T-helper 22 cell (primary cell): ENCODE data around the gene CLDN8.

Experiments used
- DNase-seq: peaks from one replicate; pipeline ENCODE4 v3.0.0-alpha.2; 2020; ENCODE audit warnings: low read depth

CLDN8 gene

DNA sequence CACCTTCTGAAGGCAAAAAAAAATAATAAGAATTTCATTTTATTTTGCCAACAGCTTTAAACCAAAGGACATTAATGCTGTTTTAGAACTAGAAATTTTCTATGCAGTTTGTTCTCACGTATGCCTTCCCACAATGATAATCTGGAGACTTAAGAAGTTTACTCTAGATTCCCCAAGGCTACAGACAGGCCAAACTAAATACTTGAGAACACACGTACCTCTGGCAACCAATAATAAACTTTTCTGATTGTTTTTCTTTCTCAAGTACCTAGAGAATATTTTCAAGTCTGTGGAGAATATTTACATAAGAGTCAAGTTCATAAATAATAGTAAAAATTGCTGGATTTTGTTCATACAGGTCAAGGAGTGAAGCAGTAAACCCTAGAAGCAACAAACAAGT lies 15.9 kb downstream of the CLDN8 start:
- no peak for DNase-seq

DNA sequence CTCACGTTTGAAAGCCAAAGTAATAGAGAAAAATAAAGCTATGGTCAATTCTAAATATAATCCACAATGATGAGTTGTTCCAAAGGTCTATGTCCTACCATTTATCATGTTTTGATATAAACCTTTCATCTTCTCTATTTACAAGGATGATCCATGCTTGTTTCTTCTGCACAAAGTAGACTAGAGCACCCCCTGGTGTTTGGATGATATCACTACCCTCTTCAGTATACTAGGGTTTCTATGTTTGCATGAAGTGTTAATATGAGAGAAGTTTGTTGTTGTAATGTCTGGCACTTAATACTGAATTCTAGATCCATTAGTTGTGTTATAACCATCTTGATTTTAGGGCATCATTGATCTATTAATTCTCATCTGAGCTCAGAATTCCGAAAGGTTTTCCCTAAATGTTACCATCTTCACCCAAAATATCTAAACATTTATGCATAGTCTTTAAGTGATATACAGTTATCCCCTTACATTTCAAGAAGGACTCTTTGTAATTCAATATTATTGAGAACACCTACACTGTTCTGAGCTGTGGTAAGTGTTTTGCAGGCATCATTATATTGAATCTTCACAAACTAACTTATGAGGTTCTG lies 21.1 kb downstream of the CLDN8 start:
- DNase-seq: no peak

DNA sequence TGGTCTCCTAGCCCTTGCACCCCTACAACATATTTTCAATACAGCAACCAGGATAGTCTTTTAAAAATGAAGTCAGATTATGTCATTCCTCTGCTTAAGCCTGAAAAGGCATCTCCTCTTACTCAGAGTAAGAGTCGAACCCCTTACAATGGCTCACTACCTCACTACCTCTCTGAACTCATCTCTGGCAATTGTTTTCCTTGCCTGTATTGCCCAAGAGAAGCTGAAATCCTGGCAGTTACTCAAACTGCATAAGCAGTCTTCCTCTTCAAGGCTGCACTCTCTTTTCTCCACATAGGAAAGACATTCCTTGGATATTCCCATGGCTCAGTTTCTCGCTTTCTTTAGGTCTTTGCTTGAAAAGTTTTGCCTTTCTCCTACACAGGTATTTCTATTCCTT lies 22.7 kb downstream of the CLDN8 start:
- no peak for DNase-seq

DNA sequence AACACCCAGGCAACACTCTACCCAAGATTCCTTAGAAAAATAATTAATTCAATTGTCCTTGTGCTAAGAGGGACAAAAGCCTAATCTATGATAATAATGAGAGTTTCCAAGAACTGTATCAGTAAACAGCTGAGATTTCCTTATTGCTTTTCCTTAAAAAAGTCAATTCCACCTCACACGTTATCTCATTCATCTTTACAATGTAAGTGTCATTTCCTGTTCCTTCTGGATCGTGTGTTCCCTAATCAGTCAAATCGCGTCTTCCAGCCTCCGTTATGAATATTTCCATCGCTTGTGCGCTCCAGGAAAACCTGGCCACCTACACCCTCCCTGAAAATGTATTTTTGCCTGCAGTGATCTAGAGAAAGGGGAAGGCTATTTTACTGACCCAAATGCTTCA lies 25.3 kb downstream of the CLDN8 start:
- DNase-seq: no peak

DNA sequence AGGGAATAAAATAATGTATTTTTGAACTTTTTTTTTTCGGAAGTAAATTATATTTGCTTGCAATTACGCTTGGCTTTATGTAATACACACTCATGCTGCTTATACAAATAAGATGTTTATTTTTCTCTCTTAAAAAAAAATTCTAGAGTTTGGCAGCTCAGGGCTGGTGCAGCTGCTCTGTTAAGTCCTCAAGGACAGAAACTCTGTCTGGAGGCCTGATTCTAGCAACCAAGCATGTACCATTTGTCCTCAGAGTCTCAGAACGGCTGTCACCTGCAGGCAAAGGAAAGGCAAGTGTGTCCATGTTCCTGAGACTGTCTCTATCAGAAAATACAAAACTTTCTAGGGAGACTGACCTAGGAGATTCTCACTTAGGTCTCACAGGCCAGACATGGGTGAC lies 26.1 kb downstream of the CLDN8 start:
- DNase-seq: no peak

DNA sequence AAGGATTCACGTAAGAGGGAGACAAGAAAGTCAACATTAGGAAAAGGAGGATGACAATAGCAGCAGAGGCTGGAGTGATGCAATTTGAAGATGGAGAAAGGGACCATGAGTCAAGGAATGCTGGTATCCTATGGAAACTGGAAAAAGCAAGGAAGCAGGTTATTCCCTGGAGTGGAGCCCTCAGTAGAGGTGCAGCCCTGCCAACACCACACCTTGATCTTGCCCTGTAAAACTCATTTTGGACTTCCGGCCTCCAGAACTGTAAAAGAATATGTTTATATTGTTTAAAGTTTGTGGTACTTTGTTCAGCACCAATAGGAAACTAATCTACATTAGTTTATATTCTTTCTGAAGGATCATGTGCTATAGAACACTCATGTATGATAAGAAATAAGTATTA lies 29.7 kb downstream of the CLDN8 start:
- DNase-seq: no peak

DNA sequence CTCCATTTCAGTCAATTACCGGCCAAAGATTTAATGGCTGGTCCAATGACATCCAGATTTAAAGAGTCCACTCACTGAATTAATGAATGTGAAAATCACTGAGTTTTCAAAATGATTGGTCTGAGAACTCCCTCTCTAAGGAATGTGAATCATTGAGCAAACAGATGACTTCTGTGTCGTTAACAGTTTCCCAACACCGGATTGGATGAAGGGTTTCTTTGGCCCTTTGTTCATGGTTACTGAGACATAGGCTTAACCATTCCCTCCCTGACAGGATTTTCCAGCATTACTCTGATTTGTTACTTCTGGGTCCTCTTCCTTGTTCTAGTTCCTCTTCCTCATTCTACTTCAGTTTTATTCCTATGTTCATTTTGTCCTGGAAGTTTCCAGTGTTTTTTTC lies 47.8 kb downstream of the CLDN8 start:
- DNase-seq: no peak

DNA sequence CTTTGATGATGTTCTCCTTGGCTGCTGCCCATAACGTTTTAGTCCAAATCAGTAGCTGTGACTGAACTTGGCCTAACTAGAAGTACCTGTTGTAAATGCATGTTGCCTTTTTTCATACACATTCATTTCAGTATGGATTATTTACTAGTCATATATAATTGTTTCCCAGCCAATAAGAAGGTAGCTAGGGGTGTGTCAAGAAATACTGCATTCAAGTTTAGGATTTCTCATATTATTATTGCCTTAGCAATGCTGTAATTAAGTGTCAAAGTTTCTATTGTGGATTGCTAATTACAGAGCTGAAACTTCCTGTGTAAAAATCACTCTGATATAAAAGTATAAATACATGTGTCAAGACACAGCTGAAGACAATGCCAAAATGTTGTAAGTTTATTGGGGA lies 49.2 kb downstream of the CLDN8 start, which contains the start of gene CLDN17:
Gene CLDN17 (minus strand): TSS at position 101 of the 400 bp plus-strand sequence. CDS start 188 bp downstream, outside the sequence.
- no peak for DNase-seq

DNA sequence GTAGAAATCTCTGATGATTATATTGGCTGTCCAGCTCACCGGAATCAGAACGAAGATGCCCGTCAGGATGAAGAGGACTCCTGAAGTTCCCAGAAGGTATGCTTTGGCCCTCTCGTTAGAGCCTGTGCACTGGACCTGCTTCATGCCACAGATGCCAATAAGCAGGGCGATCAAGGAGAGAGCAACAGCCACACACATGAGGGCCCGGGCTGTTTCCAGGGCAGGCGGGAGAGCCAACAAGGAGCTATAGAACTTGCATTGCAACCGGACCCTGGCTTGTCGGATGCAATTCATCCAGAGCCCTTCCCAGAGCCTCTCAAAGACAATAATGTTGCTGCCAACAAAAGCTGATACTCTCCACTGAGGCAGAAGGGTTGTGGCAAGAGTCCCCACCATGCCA lies 49.7 kb downstream of the CLDN8 start:
- no peak for DNase-seq

DNA sequence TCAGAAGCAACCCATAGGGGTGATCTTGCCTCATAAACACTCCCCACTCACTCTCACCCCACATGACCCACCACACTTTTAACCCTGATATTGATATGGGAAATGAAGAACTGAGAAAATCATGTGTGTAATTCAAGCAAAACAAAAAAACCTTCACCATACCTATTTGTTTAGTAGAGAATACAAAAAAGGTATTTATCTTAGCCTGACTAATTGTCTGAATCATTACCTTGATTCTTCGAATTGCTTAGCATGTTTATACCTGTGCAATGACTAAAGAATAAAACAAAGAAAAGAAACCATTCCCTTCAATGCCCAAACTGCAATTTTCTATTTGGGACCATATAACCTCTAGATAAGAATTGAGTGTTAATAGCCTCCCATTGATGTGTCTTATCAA lies 51.1 kb downstream of the CLDN8 start:
- no peak for DNase-seq
